WI38 (cell line): ENCODE results near the gene MTARC1.

Experiments
- H3K4me3 ChIP-seq: 2 replicates; pipeline ENCODE4 v1.5.1; 2011; ENCODE audit warnings: low read depth, mild to moderate bottlenecking, control low read depth, low read length
- CTCF ChIP-seq: IDR thresholded peaks from 2 replicates; pipeline ENCODE4 v1.5.1; 2012; ENCODE audit warnings: low read depth, mild to moderate bottlenecking, control low read depth, low read length

MTARC1 gene

GRCh38 chr1:220824031-220824989 is 37.6 kb downstream of the MTARC1 start:
- no peak for TF ChIP-seq CTCF

GRCh38 chr1:220825819-220826551 is 39.3 kb downstream of the MTARC1 start:
- H3K4me3 ChIP-seq: no peak overlapping the region
- no peak for TF ChIP-seq CTCF

More at GRCh38 chr1:220824031-220824989, 37.6 kb downstream of the MTARC1 start:
- H3K4me3 ChIP-seq: no peak overlapping the region

GRCh38 chr1:220826729-220827128 is 40.0 kb downstream of the MTARC1 start:
- H3K4me3 ChIP-seq: no peak overlapping the region
- TF ChIP-seq CTCF: no peak

GRCh38 chr1:220827445-220828178 is 40.9 kb downstream of the MTARC1 start:
- no peak for TF ChIP-seq CTCF
- H3K4me3 ChIP-seq: no peak overlapping the region

- TF ChIP-seq CTCF: no peak
- H3K4me3 ChIP-seq: no peak overlapping the region
These were observed 41.4 kb downstream of the MTARC1 start for GRCh38 chr1:220828179-220828490.

GRCh38 chr1:220828950-220829586 is 42.4 kb downstream of the MTARC1 start:
- TF ChIP-seq CTCF: no peak

More at GRCh38 chr1:220828950-220829586, 42.4 kb downstream of the MTARC1 start:
- H3K4me3 ChIP-seq: no peak overlapping the region
